Measurements from ENCODE around the gene MCMBP.
"Not testable (repeated sequence)": the region's sequence is repeated elsewhere in the genome, so short reads cannot be mapped to it uniquely, and the experiment has no call there.

Gene MCMBP, protein sequence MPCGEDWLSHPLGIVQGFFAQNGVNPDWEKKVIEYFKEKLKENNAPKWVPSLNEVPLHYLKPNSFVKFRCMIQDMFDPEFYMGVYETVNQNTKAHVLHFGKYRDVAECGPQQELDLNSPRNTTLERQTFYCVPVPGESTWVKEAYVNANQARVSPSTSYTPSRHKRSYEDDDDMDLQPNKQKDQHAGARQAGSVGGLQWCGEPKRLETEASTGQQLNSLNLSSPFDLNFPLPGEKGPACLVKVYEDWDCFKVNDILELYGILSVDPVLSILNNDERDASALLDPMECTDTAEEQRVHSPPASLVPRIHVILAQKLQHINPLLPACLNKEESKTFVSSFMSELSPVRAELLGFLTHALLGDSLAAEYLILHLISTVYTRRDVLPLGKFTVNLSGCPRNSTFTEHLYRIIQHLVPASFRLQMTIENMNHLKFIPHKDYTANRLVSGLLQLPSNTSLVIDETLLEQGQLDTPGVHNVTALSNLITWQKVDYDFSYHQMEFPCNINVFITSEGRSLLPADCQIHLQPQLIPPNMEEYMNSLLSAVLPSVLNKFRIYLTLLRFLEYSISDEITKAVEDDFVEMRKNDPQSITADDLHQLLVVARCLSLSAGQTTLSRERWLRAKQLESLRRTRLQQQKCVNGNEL

GRCh38 chr10:119872610-119872859 is at the start of gene MCMBP:
Gene MCMBP (minus strand): TSS chr10:119872843. CDS start chr10:119872584, 259 bp downstream.
- no peak for DNase-seq (ENCODE audit: low spot score)

DNA sequence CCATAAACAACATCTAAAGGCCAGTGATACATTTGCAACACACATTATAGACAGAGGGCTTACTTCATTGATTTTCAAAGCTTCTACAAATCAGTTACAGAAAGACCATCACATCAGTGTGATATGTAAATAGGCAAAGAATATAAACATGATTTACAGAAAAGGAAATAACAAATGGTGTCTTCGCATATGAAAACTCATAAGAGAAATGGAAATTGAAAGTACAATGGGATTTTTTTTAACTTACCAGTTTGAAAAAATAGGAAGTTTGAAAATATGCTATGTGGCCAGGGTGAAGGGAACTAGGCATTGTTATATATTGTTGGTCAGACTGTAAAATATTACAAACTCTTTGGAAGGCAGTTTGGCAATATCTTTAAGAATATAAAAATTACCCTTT is 47.2 kb upstream of the MCMBP start:
- no peak for DNase-seq (ENCODE audit: low spot score)

GRCh38 chr10:119919271-119919670 is 46.6 kb upstream of the MCMBP start:
- DNase-seq (ENCODE audit: low spot score), result no peak

DNA sequence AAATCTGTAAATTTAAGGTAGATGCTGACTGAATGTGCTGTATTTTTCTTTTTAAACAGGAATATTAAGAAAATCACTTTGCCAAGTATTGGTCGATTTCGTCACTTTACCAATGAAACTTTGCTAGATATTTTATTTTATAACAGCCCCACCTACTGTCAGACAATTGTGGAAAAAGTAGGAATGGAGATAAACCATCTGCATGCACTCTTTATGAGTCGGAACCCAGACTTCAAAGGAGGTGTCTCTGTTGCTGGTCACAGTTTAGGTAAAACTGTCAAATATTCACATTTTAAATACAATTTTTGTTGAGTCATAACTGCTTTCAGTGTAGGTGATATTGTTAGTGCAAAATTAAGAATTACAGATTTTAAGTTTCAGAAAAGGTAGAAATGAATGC is 45.1 kb upstream of the MCMBP start:
- no peak for DNase-seq (ENCODE audit: low spot score)

DNA sequence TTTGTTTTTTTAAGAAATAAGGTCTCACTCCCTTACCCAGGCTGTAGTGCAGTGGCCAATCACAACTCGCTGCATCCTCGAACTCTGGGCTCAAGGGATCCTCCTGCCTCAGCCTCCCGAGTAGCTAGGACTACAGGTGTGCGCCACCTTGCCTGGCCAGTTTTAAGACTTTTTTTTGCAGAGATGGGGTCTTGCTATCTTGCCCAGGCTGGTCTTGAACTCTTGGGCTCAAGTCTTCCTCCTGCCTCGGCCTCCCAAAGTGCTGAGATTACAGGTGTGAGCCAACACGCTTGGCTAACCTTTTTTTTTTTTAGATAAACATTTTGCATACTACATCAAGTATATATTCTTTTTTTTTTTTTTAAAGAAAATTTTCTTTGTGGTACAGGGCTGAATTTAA is 38.0 kb upstream of the MCMBP start:
- DNase-seq (ENCODE audit: low spot score), result no peak

DNA sequence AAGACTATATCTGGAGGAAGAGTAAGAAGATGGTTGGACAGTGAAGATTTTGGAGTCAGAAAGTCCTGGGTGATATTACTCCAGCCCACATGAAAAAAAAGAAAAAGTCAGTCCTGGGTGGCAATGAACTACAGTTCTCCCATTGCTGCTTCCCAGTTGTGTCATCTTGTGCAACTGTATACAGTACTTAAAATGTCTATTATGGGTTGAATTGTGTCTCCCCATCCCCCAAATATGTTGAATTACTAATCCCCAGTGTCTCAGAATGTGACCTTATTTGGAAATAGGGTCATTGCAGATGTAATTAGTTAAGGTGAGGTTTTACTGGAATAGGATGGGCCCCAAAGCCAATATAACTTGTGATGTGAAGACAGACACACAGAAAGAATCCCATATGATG is 35.5 kb upstream of the MCMBP start:
- no peak for DNase-seq (ENCODE audit: low spot score)

DNA sequence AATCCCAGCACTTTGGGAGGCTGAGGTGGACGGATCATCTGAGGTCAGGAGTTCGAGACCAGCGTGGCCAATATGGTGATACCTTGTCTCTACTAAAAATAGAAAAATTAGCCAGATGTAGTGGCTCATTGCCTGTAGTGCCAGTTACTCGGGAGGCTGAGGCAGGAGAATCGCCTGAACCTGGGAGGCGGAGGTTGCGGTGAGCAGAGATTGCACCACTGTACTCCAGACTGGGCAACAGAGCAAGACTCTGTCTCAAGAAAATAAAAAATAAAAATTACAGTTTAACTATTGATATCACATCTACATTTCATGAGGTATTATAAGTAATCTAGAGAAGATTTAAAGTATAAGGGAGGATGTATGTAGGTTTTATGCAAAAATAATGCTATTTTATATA is 35.1 kb upstream of the MCMBP start:
- not testable (repeated sequence) for DNase-seq (ENCODE audit: low spot score)

DNA sequence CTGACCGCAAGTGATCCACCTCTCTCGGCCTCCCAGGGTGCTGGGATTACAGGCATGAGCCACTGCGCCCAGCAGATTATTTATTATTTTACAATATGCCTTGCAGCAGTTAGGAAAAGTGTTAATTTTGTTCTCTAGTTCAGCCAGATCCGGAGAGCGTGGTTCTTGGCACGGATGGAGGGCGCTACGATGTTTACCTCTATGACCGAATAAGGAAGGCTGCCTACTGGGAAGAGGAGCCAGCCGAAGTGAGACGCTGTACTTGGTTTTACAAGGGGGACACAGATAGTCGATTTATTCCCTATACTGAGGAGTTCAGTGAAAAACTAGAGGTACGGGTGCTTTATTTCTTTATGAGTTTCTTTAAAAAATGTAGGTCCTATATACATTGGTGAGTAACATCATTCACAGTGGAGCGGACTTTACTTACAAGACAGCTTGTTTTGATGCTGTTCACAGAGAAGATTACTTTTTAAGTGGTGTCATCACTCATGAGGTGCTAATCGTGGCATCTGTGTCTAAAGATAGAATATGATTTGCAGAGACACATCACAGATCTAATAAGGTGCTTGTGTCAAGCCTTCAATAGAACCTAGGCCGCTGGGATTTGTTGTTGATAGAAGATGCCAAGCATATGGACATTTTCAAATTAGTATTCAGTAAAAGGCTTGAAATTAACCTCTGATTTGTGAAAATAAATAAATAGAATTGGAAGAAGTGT is 31.5 kb upstream of the MCMBP start:
- DNase-seq (ENCODE audit: low spot score), result no peak

DNA sequence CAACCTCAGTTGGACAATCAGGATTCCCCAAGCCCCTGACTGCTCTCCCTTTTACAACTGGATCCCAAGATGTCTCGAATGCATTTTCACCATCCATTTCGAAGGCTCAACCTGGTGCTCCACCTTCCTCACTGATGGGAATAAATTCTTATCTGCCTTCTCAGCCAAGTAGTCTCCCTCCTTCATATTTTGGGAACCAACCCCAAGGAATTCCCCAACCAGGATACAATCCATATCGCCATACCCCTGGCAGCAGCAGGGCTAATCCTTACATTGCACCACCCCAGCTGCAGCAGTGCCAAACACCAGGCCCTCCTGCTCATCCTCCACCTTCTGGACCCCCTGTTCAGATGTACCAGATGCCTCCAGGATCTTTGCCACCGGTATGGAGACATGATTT is 25.9 kb upstream of the MCMBP start:
- DNase-seq (ENCODE audit: low spot score), result no peak

DNA sequence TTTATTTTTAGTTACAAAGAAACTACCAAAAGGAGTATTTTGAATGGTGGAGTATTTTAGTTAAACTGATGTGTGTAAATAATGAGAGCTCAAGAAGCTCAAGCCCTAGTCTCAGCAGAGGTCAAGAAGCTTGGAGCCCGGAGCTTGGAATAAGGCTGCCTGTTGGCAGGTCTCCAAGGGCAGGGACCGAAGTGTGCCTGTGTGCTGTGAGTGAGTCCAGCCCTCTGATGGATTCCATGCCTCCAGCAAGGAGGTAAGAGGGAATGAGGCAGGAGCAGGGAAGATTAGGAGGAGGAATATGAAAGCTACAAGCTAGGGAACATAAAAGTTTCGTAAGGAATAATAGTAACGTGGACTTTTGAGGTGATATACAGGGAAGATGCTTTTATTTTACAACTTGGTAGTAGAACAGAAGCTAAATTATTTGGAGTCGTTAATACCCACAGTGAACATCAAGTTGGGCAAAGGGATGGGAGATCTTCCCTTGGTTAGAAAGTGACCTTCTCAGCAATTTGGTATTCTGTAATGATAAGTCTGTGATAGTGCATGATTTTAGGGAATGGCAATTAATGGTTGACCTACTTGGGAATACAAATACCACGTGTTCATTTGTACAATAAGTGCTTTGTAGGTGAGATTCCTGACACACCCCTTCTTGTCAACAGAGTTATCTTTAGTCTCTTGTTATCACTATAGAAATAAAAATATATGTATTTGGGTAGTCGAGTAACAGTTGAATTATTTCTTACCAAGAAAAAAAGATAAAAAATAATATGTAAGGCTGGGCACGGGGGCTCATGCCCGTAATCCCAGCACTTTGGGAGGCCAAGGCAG is 24.5 kb upstream of the MCMBP start:
- DNase-seq (ENCODE audit: low spot score), result no peak

DNA sequence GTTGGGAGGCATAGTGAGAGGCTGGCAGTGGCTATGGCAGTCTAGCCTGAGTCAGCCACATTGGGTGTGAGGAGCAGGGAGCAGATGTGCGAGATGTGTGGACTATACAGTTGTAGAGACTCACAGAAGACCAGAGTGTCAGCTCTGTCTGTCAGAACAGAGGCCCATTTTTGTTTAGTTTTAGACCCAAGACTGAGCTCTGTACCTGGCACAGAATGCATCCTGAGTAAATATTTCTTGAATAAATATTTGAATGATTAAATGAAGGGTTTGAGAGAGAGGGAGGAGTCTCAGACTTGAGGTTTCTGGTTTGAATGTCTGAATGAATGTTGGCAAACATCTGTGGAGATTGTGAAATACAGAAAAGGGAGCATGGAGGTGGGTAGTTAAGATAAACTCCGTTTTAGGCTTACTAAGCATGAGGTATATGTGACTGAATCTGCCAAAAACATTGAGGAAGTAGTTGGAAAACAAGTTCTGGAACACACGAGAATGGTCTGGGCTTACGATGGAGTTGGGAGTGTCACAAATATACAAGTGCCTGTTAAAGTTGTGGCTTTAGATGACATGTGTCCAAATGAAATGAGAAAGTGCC is 23.5 kb upstream of the MCMBP start:
- no peak for DNase-seq (ENCODE audit: low spot score)

GRCh38 chr10:119893845-119894427 is 21.3 kb upstream of the MCMBP start:
- DNase-seq (ENCODE audit: low spot score), result no peak

- no peak for DNase-seq (ENCODE audit: low spot score)
These were observed 20.4 kb upstream of the MCMBP start for GRCh38 chr10:119893074-119893473.

GRCh38 chr10:119892188-119893065 is 19.8 kb upstream of the MCMBP start, which contains the start of gene SEC23IP:
Gene SEC23IP (plus strand): TSS chr10:119892730. CDS start chr10:119892783, 53 bp downstream.
- peak; percentile 88 for DNase-seq (ENCODE audit: low spot score)

GRCh38 chr10:119891849-119892187 is 19.2 kb upstream of the MCMBP start:
- DNase-seq (ENCODE audit: low spot score), result not testable (repeated sequence)

DNA sequence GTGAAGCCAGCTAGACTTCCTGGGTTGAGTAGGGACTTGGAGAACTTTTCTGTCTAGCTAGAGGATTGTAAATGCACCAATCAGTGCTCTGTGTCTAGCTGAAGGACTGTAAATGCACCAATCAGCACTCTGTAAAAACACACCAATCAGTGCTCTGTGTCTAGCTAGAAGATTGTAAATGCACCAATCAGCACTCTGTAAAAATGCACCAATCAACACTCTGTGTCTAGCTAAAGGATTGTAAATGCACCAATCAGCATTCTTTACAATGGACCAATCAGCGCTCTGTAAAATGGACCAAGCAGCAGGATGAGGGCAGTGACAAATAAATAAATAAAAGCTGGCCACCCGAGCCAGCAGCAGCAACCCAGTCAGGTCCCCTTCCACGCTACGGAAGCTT is 17.7 kb upstream of the MCMBP start:
- DNase-seq (ENCODE audit: low spot score), result not testable (repeated sequence)

DNA sequence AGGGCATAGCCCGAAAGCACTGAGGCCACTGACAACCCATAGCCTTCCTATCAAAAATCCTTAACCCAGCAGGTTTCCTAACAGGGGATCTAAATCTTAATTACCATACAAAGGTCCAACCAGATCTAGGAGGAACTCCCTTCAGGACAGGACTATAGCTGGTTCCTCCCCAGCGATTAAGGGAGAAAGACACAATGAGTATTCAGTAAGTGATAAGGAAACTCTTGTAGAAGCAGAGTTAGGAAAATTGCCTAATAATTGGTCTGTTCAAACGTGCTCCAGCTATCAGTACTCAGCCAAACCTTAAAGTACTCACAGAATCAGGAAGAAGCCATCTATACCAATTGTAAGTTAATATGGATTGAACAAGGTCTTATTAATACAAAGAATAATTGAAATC is 16.6 kb upstream of the MCMBP start:
- not testable (repeated sequence) for DNase-seq (ENCODE audit: low spot score)

DNA sequence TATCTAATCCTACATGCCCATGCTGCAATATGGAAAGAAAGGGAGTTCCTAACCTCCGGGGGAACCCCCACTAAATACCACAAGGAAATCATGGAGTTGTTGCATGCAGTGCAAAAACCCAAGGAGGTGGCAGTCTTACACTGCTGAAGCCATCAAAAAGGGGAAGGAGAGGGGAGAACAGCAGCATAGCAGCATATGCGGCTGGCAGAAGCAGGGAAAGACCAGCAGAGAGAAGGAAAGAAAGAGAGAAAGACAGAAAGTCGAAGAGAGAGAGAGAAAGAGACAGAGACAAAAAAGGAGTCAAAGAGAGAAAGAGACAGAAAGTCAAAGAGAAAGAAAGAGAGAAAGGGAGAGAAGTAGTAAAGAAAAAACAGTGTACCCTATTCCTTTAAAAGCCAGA is 16.1 kb upstream of the MCMBP start:
- not testable (repeated sequence) for DNase-seq (ENCODE audit: low spot score)

GRCh38 chr10:119886070-119886469 is 13.4 kb upstream of the MCMBP start:
- not testable (repeated sequence) for DNase-seq (ENCODE audit: low spot score)

DNA sequence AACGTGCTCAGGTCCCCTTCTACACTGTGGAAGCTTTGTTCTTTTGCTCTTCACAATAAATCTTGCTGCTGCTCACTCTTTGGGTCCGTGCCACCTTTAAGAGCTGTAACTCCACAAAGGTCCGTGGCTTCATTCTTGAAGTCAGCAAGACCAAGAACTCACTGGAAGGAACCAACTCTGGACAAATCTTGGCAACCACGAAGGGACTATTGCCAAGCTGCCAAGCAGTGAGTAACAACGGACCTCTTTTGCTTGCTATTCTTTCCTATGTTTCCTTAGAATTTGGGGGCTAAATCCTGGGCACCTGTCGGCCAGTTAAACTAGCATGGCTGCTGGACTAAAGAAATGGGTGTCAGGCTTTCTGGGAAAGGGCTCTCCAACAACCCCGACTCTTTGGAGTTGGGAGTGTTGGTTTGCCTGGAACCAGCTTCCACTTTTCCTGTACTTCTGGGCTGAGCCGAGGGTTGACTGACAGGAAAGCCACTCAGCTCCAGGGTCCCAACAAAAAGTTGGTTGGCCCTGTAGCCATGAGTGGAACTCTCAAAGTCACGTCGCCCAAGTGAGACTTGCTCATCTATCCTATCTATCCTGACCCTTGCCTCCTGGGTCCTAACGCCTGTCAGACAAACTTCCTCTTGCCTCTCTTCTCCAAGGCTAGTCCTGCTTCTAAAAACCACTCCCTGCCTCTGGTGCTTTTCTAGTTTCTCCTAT is 11.4 kb upstream of the MCMBP start:
- DNase-seq (ENCODE audit: low spot score), result not testable (repeated sequence)

Measured in COLO829 (cell line).